Measurements from ENCODE around the gene LTBP3. TPM values are rescaled to one million over a fixed set of nuclear protein-coding genes. Genes with fewer than 3 reads are reported as not detected.

The LTBP3 gene
- total RNA-seq, 6 donors from 2014 or later, result 99.9 to 479 (median 131) TPM

GRCh38 chr11:65572356-65573051 is 14.3 kb upstream of the LTBP3 start, which contains the start of gene FAM89B:
Gene FAM89B, plus strand, starts transcription at chr11:65572538. Its CDS starts 132 bp downstream, at chr11:65572670.
- Histone ChIP-seq H3K4me3 (peak within 1 kb of the TSS; percentile 40 to 93 (median 86)), H3K4me1 (peaks cover 62 to 84% (median 71%) of the 10 kb centered on the region in 4 donors), H3K9me3 (no peaks in the 10 kb centered on the region), H3K36me3 (peaks cover 0 to 6% (median 0%) of the 10 kb centered on the region in 4 donors), H3K27ac (peak within 1 kb of the TSS; percentile 93 to 98 (median 94)), H3K27me3 (no peaks in the 10 kb centered on the region)
- WGBS, 2 donors, result 0 to 2% methylated on average over 3 to 39 of the region's 86 CpGs
- ATAC-seq (ENCODE audit: low FRiP score in 2 of 2), result peak in 1 of 2 donors; percentile 50
- no peak for TF ChIP-seq EP300 (IDR thresholded peaks at IDR 0.05)
- TF ChIP-seq POLR2A (IDR thresholded peaks at IDR 0.05), result peak in 2 of 4 donors; percentile 77 to 80
- peak in 1 of 2 donors; percentile 60 for TF ChIP-seq POLR2AphosphoS5 (IDR thresholded peaks at IDR 0.05)
- peak in 1 of 6 experiments; percentile 22 for TF ChIP-seq CTCF (IDR thresholded peaks at IDR 0.05)
- DNase-seq, result peak; percentile 92 to 95

- peaks cover 0 to 6% (median 0%) of the 10 kb centered on the region in 4 donors for H3K36me3 ChIP-seq
- H3K4me3 ChIP-seq, result peak overlapping the region; percentile 16 to 93 (median 86)
- TF ChIP-seq EP300 (IDR thresholded peaks at IDR 0.05), result no peak
- peak in 1 of 6 experiments; percentile 12 for TF ChIP-seq CTCF (IDR thresholded peaks at IDR 0.05)
- TF ChIP-seq POLR2A (IDR thresholded peaks at IDR 0.05), result no peak
- no peak for TF ChIP-seq POLR2AphosphoS5 (IDR thresholded peaks at IDR 0.05)
- 8 to 14% methylated on average over 11 of the region's 11 CpGs for WGBS, 2 donors
- no peak for DNase-seq
- ATAC-seq (ENCODE audit: low FRiP score in 2 of 2), result no peak
- H3K4me1 ChIP-seq, result peaks cover 60 to 80% (median 66%) of the 10 kb centered on the region in 4 donors
- no peaks in the 10 kb centered on the region for H3K9me3 ChIP-seq
- H3K27ac ChIP-seq, result peak overlapping the region; percentile 93 to 98 (median 94)
- no peaks in the 10 kb centered on the region for H3K27me3 ChIP-seq
These were observed 13.8 kb upstream of the LTBP3 start for GRCh38 chr11:65571940-65572339.

- peak overlapping the region in 2 of 4 donors; percentile 77 to 87 for H3K4me3 ChIP-seq
- H3K27ac ChIP-seq, result peak overlapping the region in 3 of 4 donors; percentile 93 to 98 (median 94)
- H3K4me1 ChIP-seq, result peaks cover 54 to 76% (median 64%) of the 10 kb centered on the region in 4 donors
- peaks cover 0 to 6% (median 0%) of the 10 kb centered on the region in 4 donors for H3K36me3 ChIP-seq
- no peaks in the 10 kb centered on the region for H3K27me3 ChIP-seq
- DNase-seq (no peak), ATAC-seq (ENCODE audit: low FRiP score in 2 of 2) (no peak)
- H3K9me3 ChIP-seq, result no peaks in the 10 kb centered on the region
- 69 to 93% methylated on average over 5 of the region's 9 CpGs for WGBS, 2 donors
- TF ChIP-seq POLR2AphosphoS5 (IDR thresholded peaks at IDR 0.05) (no peak), POLR2A (IDR thresholded peaks at IDR 0.05) (no peak), CTCF (IDR thresholded peaks at IDR 0.05) (no peak), EP300 (IDR thresholded peaks at IDR 0.05) (no peak)
These were observed 13.3 kb upstream of the LTBP3 start for GRCh38 chr11:65571420-65571819.

- H3K27me3 ChIP-seq, result no peaks in the 10 kb centered on the region
- 0 to 2% methylated on average over 8 to 77 of the region's 89 CpGs for WGBS, 2 donors
- TF ChIP-seq CTCF (IDR thresholded peaks at IDR 0.05), result peak in 5 of 6 experiments; percentile 40 to 85 (median 71)
- TF ChIP-seq POLR2AphosphoS5 (IDR thresholded peaks at IDR 0.05), result peak; percentile 96 to 99
- peak in 2 of 4 donors; percentile 73 to 87 for TF ChIP-seq EP300 (IDR thresholded peaks at IDR 0.05)
- peak in 3 of 4 donors; percentile 44 to 86 (median 52) for TF ChIP-seq POLR2A (IDR thresholded peaks at IDR 0.05)
These were observed 12.1 kb upstream of the LTBP3 start, which contains the start of gene ZNRD2 for GRCh38 chr11:65569973-65570918. Gene ZNRD2, plus strand, starts transcription at chr11:65570477. Its CDS starts 15 bp downstream, at chr11:65570492.

More at GRCh38 chr11:65569973-65570918, 12.1 kb upstream of the LTBP3 start, which contains the start of gene ZNRD2:
- ATAC-seq (ENCODE audit: low FRiP score in 2 of 2) (peak; percentile 91 to 96), DNase-seq (peak; percentile 98 to 99)
- Histone ChIP-seq H3K36me3 (peaks cover 0 to 6% (median 0%) of the 10 kb centered on the region in 4 donors), H3K4me3 (peak within 1 kb of the TSS; percentile 77 to 93 (median 88)), H3K4me1 (peaks cover 52 to 78% (median 67%) of the 10 kb centered on the region in 4 donors), H3K27ac (peak within 1 kb of the TSS; percentile 92 to 98 (median 94)), H3K9me3 (no peaks in the 10 kb centered on the region)
